Right lung (tissue), 5 donors: Measurements from ENCODE around the gene GPR150. TPM values are rescaled to one million over a fixed set of nuclear protein-coding genes. Genes with fewer than 3 reads are reported as not detected.
"Not testable (repeated sequence)": the region's sequence is repeated elsewhere in the genome, so short reads cannot be mapped to it uniquely, and the experiment has no call there.

Experiments
- DNase-seq, 2 donors: peaks; one replicate each; pipeline ENCODE4 v3.0.0-alpha.2; 2013
- polyA plus RNA-seq, 5 donors: library from polyadenylated mRNA; unstranded; fragments of 120-200 nt; gene quantifications; one replicate each; pipeline versions ENCODE4 v1.2.1 to v1.2.3, GENCODE V29; 2013; ENCODE audit warnings: inconsistent platforms in 1 of 5, low replicate concordance in 1 of 5; ENCODE audit not compliant: insufficient read length in 5 of 5, insufficient read depth in 1 of 5

GPR150 gene
- polyA plus RNA-seq, 5 donors = 0.10 to 0.12 TPM; not detected in 3

- no peak for DNase-seq
These were observed 3.8 kb downstream of the GPR150 start for GRCh38 chr5:95623706-95624105.

DNA sequence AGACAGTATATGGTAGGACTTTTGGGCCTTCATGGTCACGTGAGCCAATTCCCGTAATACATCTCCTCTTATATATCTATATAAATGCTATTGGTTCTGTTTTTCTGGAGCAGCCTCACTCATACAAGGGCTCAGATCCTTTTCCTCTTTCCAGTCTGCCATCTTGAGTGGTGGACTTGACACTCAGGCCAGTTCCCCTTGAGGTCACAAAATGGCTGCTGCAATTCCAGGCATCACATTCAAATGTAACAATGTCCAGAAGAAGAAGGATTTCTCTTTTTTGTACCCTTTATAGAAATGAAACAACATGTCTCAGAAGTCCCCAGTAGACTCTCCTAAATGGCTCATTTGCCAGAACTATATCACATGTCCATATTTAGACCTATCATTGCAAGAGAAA lies 4.5 kb downstream of the GPR150 start:
- no peak for DNase-seq

- DNase-seq = no peak
These were observed 6.8 kb downstream of the GPR150 start for GRCh38 chr5:95626701-95627100.

- DNase-seq = no peak
These were observed 8.3 kb downstream of the GPR150 start for GRCh38 chr5:95627971-95628810.

DNA sequence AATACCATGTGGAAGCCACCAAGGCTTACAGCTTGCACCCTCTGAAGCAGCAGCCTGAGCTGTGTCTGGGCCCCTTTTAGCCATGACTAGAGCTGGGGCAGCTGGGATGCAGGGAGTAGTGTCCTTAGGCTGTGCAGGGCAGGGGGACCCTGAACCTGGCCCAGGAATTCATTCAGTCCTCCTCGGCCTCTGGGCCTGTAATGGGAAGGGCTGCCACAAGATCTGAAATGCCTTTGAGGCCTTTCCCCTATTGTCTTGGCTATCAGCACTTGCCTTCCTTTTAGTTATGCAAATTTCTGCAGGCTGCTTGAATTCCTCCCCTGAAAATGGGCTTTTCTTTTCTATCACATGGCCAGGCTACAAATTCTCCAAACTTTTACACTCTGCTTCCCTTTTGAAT lies 9.0 kb downstream of the GPR150 start:
- DNase-seq = no peak

GRCh38 chr5:95630394-95630917 lies 10.6 kb downstream of the GPR150 start:
- DNase-seq = no peak

- no peak for DNase-seq
These were observed 11.5 kb downstream of the GPR150 start for GRCh38 chr5:95631255-95631958.

DNA sequence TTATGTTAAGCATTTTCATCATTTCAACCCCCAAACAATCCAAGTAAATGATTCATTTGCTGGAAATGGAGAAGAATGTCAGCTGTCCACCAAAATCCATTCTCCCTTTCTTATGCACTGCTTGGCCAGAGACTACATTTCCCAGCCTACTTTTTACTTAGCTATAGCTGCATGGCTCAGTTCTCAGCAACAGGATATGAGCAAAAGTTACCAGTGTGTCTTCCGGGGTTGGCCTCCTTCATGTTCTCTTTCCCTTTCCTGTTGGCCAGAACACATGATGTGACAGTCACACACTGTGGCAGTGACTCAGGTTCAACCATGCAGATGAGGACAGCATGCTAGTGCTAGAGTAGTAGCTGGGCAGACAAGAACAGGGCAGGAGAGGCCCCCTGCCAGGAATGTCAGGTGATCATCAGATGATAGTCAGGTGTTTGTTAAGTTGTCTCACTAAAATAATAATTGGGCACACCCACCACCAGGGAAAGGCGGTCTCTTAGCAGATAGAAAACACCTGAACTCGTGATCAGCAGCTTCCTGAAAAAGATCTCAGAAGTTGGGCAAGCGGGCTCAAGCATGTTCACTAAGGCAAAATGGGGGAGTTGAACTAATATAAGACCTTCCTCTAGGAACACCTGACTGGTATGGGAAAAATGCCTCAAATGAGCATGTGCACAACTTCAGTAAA lies 12.2 kb downstream of the GPR150 start:
- DNase-seq = no peak

DNA sequence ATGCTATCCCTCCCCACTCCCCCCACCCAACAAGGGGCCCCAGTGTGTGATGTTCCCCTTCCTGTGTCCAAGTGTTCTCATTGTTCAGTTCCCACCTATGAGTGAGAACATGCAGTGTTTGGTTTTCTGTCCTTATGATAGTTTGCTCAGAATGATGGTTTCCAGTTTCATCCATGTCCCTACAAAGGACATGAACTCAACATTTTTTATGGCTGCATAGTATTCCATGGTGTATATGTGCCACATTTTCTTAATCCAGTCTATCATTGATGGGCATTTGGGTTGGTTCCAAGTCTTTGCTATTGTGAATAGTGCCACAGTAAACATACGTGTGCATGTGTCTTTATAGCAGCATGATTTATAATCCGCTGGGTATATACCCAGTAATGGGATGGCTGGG lies 13.1 kb downstream of the GPR150 start:
- DNase-seq = not testable (repeated sequence)

DNA sequence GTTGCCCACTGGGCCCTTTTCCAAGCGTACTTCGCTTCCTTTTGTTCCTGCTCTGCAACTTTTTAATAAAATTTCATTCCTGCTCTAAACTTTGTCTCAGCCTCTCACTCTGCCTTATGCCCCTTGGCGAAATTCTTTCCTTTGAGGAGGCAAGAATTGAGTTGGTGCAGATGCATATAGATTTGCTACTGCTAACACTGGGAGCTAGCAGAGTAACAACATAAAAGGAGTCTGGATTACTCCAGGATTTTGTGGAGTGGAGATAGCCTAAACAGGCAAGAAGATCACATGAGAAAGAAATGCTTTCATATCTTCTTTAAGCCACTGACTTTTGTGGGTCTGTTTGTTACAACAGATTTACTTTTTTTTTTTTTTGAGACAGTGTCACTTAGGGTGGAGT lies 13.8 kb downstream of the GPR150 start:
- no peak for DNase-seq

DNA sequence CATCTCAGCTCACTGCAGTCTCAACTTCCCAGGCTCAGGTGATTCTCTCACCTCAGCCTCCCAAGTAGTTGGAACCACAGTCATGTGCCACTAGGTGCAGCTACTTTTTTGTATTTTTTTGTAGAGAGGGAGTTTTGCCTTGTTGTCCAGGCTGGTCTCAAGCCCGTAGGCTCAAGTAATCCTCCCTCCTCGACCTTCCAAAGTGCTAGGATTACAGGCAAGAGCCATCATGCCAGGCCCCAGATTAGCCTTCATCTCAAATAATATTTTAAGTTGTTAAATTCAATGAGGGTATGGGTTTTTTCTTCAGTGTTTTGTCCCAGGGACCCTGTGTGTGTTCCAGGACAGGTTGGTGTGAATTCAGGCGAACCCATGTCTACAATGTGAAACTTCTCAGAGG lies 14.2 kb downstream of the GPR150 start:
- no peak for DNase-seq

DNA sequence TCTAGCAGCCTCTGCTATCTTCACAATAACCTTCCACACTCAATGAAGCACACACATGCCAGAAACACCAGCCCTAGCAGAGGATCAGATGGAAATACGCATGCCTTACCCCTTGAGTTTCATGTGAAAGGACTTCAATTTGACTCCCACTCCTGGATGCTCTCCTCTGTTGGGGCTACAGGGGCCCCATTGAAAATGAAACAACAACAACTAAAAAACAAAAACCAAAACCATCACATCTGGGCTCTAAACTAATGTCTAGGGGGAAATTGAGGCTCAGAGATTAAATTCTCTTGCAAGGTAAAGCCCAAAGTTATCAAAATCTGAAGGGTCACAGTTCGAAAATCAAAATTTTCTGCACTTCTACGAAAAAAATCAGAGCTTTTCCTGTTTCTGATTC lies 18.7 kb downstream of the GPR150 start:
- DNase-seq = no peak

DNA sequence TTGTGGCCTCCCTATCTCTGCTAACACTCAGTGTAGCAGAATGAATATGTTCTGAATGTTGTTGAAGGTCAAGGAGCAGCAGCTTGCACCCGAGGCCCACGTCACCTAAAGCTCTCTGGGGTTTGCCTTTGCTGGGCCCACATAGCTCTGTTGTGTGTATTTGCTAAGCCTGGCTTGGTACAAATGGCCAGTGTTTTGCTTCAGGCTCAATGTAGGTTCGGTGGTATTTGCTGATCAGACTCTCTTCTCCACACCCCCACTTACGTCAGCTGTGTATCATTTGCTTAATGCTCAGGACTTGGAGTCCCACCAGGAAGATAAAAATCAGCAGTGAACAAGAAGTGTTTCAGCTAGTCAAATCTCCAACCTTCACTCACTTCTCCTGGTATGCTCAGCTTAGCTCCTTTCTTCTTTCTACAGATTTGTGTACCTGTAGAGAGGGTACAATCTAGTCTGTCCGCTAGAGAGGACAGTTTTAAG lies 21.9 kb downstream of the GPR150 start:
- DNase-seq = no peak

DNA sequence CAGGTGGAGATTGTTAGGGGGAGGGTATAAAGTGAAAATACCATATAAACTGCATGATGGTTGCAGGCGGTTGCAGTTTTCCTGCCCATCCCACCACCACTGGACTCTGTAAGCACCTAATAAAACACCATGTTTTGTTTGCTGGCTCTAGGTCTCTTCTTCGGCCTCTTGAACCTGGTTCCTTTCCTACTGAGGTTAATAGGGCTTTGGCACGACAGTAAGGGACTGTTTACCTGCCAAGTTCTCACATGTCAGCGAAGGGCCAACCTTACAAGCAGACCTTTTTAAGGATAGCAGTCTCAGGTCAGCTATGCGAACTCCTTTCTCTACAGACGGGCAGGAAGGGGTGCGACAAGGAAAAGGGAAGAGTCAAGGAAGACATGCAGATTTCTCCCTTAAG lies 23.3 kb downstream of the GPR150 start:
- no peak for DNase-seq

DNA sequence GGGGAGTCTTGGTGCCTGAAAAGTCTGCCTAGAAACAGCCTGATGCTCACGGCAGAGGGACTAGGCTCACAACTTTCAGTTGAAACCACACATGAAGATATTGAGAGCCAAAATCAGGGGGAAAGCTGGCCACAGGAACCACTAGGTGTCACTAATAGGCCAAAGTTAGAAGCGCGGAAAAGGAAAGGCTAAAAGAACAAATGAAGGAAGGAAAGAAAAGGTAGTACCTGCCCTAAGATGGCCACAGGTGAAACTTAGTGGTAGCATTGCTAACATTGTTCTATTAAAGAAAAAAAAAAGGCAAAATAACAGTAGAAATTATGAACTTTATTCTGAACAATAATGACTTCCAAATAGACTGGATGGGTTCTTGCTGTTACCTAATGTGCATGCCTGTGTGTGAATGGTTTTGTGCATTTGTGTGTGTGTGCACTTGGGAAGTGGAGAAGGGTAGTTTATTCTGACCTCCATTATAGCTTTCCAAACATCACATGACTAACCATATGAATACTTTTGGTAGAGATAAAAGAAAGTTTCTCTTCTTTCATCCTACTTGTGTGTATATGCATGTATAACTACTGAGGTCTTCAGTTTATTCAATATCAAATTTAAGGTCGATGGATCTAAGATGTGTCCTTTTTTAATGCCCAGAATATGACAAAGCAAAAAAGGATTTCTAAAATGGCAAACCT lies 24.6 kb downstream of the GPR150 start:
- no peak for DNase-seq

DNA sequence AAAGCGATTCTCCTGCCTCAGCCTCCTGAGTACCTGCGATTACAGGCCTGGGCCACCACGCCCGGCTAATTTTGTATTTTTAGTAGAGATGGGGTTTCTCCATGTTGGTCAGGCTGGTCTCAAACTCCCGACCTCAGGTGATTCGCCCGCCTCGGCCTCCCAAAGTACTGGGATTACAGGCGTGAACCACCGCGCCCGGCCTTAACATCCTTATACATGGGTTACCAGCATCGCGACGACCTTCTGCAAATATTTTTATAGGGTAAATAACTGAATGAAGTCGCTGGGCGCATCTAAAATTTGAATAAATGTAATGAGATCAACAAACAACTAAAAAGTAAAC lies 26.3 kb downstream of the GPR150 start:
- DNase-seq = not testable (repeated sequence)

GRCh38 chr5:95646569-95647431 lies 26.9 kb downstream of the GPR150 start, which contains the start of gene RFESD:
RFESD (plus strand) TSS chr5:95646777; CDS start chr5:95652272, 5,495 bp downstream.
- peak; percentile 94 for DNase-seq

- DNase-seq = no peak
These were observed 28.3 kb downstream of the GPR150 start for GRCh38 chr5:95647886-95648860.

- no peak for DNase-seq
These were observed 29.4 kb downstream of the GPR150 start for GRCh38 chr5:95649274-95649673.
